Breast epithelium (tissue), 4 donors: ENCODE data around the gene MYADML2. TPM values are rescaled to one million over a fixed set of nuclear protein-coding genes. Genes with fewer than 3 reads are reported as not detected.

ENCODE experiments used
- DNase-seq, 2 donors: peaks; one replicate each; pipeline ENCODE4 v3.0.0-alpha.2; 2019; ENCODE audit warnings: low spot score in 2 of 2
- H3K27ac ChIP-seq, 2 donors: fragments of 200-600 bp; sonication (generic) in 1 of 2; one replicate each; pipeline ENCODE4 v1.5.1; 2016 to 2019; ENCODE audit warnings: mild to moderate bottlenecking in 1 of 2
- H3K27me3 ChIP-seq, 2 donors: fragments of 200-600 bp; sonication (generic) in 1 of 2; one replicate each; pipeline versions ENCODE4 v1.5.1 to v1.6.0; 2017 to 2019; ENCODE audit warnings: control low read depth in 1 of 2, mild to moderate bottlenecking in 1 of 2
- H3K36me3 ChIP-seq: fragments of 200-600 bp; one replicate; pipeline ENCODE4 v1.5.1; 2019
- H3K4me1 ChIP-seq, 2 donors: fragments of 200-600 bp; sonication (generic); one replicate each; pipeline ENCODE4 v1.5.1; 2016 to 2019; ENCODE audit warnings: control low read depth in 1 of 2
- H3K4me3 ChIP-seq, 3 donors: fragments of 200-600 bp; sonication (generic); 1 replicate in 2 of 3; 2 replicates in 1 of 3; pipeline ENCODE4 v1.5.1; 2016 to 2019; ENCODE audit warnings: mild to moderate bottlenecking in 3 of 3, moderate library complexity in 2 of 3
- H3K9me3 ChIP-seq, 2 donors: fragments of 200-600 bp; sonication (generic) in 1 of 2; one replicate each; pipeline ENCODE4 v1.5.1; 2016 to 2019; ENCODE audit warnings: control low read depth in 1 of 2
- POLR2A ChIP-seq: fragments of 450-650 bp; IDR thresholded peaks from one replicate; pipeline ENCODE4 v1.6.1; 2016; ENCODE audit warnings: antibody characterized with exemption, mild to moderate bottlenecking, moderate library complexity
- POLR2AphosphoS5 ChIP-seq, 3 donors: sonication (generic); formaldehyde crosslinking; IDR thresholded peaks; one replicate each; pipeline ENCODE4 v1.6.1; 2017; ENCODE audit warnings: antibody characterized with exemption in 3 of 3
- intact Hi-C: fragments of 100-400 bp; cut with DNase I; formaldehyde crosslinking; loops from one replicate; pipeline ENCODE4 v1.15.1; 2023; ENCODE audit warnings: low total_unique reads
- total RNA-seq, 3 donors: library from RNA; depleted of rRNA; stranded (reverse); fragments of >200 nt; gene quantifications; one replicate each; pipeline ENCODE4 v1.1.0, GENCODE V29; 2016
- TF ChIP-seq, protein P1 (sequence below), 3 donors: fragments of 450-650 bp; IDR thresholded peaks; one replicate each; pipeline ENCODE4 v1.5.1; 2016 to 2017; ENCODE audit warnings: antibody characterized with exemption in 3 of 3, mild to moderate bottlenecking in 3 of 3, moderate library complexity in 3 of 3

MYADML2 gene
- total RNA-seq, 3 donors from 2014 or later, result not detected

DNA sequence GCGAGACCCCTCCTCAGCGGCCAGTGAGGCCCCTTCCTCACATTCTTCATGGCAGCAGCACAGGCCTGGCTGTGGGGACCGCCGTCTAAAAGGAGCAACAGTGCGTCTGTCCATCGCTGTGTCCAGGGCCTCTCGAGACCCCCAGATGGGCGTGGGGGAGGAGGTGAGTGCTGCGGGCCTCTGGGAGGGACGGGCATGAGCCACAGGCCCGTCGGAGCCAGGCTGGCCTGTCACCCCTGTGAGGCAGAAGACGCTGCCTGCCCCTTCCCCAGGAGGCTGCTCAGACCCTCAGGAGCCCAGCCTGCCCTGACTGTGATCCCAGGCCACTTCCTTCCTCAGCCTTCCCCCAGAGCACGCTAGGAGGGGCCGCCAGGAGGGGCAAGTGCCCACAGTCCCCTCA, 7.8 kb downstream of the MYADML2 start:
- H3K4me3 ChIP-seq, result no peak overlapping the region
- DNase-seq, result no peak
- H3K36me3 ChIP-seq, result no peaks in the 10 kb centered on the region
- peak overlapping the region; percentile 50 to 75 for H3K27ac ChIP-seq
- intact Hi-C loops, result no loop called here
- no peaks in the 10 kb centered on the region for H3K27me3 ChIP-seq
- TF ChIP-seq POLR2AphosphoS5 (IDR thresholded peaks at IDR 0.05) (no peak), POLR2A (no peak)
- TF ChIP-seq, protein P1, sequence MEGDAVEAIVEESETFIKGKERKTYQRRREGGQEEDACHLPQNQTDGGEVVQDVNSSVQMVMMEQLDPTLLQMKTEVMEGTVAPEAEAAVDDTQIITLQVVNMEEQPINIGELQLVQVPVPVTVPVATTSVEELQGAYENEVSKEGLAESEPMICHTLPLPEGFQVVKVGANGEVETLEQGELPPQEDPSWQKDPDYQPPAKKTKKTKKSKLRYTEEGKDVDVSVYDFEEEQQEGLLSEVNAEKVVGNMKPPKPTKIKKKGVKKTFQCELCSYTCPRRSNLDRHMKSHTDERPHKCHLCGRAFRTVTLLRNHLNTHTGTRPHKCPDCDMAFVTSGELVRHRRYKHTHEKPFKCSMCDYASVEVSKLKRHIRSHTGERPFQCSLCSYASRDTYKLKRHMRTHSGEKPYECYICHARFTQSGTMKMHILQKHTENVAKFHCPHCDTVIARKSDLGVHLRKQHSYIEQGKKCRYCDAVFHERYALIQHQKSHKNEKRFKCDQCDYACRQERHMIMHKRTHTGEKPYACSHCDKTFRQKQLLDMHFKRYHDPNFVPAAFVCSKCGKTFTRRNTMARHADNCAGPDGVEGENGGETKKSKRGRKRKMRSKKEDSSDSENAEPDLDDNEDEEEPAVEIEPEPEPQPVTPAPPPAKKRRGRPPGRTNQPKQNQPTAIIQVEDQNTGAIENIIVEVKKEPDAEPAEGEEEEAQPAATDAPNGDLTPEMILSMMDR (IDR thresholded peaks at IDR 0.05), result no peak
- H3K9me3 ChIP-seq, result no peaks in the 10 kb centered on the region
- H3K4me1 ChIP-seq, result peaks cover 0 to 5% of the 10 kb centered on the region in 2 donors

DNA sequence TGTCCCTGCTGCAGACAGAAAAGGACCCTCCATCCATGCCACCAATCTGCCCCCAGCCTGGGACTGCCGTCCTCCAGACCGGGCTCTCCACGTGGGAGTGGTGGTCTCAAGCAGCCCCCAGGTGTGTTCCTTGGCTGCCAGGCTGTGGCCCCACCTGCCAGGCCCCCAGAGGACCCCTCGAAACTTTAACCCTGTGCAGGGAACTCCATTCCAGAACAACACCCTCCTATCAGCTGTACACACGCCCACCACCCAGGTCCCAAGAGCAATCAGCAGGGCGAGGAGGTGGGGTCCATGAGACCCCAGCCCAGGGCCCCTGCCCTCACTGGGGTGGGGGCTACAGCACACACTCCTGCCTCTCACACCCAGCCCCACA, 11.3 kb downstream of the MYADML2 start:
- Histone ChIP-seq H3K36me3 (no peaks in the 10 kb centered on the region), H3K27ac (no peak overlapping the region), H3K9me3 (no peaks in the 10 kb centered on the region), H3K4me3 (no peak overlapping the region), H3K4me1 (peaks cover 0 to 5% of the 10 kb centered on the region in 2 donors), H3K27me3 (no peaks in the 10 kb centered on the region)
- intact Hi-C loops, result no loop called here
- no peak for DNase-seq
- TF ChIP-seq POLR2A, result no peak
- TF ChIP-seq, protein P1 (IDR thresholded peaks at IDR 0.05), result no peak
- no peak for TF ChIP-seq POLR2AphosphoS5 (IDR thresholded peaks at IDR 0.05)

DNA sequence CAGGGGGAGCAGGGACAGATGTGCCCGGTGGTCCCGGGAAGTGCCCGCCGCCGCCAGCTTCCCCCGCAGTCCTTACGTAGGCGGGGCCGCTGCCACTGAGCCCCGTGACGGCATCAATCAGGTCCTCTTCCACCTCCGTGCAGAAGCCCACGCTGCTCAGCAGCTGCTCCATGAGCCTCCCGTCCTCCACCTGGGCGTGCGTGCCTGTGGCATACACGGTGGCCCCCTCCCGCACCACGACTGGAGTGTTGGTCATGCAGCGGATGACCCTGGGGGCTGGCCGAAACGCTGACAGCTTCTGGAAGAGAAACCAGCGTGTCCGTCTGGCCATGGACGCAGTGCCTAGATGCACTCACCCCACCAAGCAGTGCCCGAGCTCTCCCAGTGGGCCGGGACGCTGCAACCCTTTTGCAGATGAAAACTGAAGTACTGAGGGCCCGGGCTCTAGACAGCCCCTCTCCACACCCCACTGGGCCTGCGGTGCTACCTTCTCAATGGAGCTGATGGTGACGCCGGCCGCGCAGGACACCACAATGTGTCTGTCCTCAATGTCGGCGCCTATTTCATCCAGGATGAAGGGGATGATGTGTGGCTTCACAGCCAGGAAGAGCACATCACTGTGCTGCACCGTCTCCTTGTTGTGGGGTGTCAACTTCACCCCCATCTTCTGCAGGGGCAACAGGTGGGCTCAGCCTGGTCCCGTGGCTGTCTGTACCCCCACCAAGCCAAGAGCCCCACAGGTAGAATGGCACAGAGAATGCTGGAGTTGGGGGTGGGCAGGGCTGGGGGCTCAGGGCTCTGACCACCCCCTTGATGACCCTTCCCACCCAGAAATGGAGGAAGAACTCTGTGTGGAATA, 12.0 kb downstream of the MYADML2 start:
- peaks cover 0 to 5% of the 10 kb centered on the region in 2 donors for H3K4me1 ChIP-seq
- H3K4me3 ChIP-seq, result no peak overlapping the region
- intact Hi-C loops, result no loop called here
- H3K9me3 ChIP-seq, result no peaks in the 10 kb centered on the region
- no peak overlapping the region for H3K27ac ChIP-seq
- DNase-seq, result no peak
- no peaks in the 10 kb centered on the region for H3K36me3 ChIP-seq
- TF ChIP-seq POLR2A (no peak), POLR2AphosphoS5 (IDR thresholded peaks at IDR 0.05) (no peak)
- TF ChIP-seq, protein P1 (IDR thresholded peaks at IDR 0.05), result no peak
- H3K27me3 ChIP-seq, result no peaks in the 10 kb centered on the region

DNA sequence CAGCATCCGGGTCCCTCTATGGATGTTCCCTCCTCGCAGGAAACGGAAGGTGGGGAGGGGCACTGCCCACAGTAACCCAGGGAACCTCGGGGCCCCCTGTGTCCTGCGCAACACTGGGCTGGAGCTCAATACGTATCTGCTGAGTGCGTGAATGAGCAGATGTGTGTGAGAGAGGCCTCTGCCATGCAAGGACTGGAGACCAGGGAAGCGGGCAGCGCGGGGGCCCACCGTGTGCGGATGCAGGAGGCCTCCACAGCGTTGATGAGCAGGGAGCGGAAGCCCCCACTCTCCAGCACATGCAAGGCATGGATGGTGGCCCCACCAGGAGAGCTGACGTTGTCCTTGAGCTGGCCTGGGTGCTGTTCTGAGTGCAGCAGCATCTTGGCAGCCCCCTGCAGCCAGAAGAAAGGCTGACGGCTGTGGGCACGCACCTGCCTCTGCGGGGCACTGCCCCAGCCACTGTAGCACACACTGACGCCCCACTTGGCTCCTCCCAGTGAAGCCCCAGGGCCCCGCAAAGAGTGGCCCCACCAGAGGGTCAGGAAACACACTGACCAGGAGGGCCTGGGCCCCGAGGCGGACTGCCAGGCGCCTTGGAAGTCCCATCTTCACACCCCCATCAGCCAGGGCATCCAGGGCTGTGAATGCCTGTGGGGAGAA, 12.8 kb downstream of the MYADML2 start:
- H3K27me3 ChIP-seq, result no peaks in the 10 kb centered on the region
- DNase-seq, result no peak
- H3K36me3 ChIP-seq, result no peaks in the 10 kb centered on the region
- H3K4me3 ChIP-seq, result no peak overlapping the region
- H3K9me3 ChIP-seq, result no peaks in the 10 kb centered on the region
- no peak overlapping the region for H3K27ac ChIP-seq
- TF ChIP-seq, protein P1 (IDR thresholded peaks at IDR 0.05), result no peak
- H3K4me1 ChIP-seq, result no peaks in the 10 kb centered on the region
- intact Hi-C loops, result no loop called here

DNA sequence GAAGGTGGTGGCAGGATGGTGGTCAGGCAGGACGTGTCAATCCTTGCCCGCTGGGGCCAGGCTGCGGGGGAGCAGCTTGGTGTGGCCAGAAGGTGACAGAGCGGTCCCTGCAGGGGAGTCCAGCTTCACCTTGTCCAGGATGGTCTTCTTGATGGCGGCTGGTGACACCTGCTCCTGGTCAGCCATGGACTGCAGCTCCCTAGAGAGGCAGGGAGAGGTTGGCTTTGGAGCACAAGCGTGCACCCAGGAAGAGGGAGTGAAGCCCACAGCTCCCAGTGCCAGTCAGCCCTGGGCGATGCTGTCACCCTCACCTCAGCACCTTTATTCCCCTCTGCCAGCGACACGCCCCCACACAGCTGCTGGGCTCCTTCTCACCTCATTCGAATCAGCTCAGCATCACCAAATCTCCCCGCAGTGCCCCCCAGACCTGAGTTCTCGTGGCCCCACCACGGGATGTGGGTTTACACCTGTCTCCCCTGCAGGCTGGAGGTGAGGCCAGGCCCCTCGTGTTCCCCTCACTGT, 13.8 kb downstream of the MYADML2 start:
- Histone ChIP-seq H3K4me3 (no peak overlapping the region), H3K27ac (no peak overlapping the region), H3K4me1 (peaks cover 0 to under 1% of the 10 kb centered on the region in 2 donors), H3K27me3 (no peaks in the 10 kb centered on the region), H3K9me3 (no peaks in the 10 kb centered on the region), H3K36me3 (no peaks in the 10 kb centered on the region)
- intact Hi-C loops, result no loop called here
- TF ChIP-seq, protein P1 (IDR thresholded peaks at IDR 0.05), result no peak
- no peak for TF ChIP-seq POLR2A
- TF ChIP-seq POLR2AphosphoS5 (IDR thresholded peaks at IDR 0.05), result no peak
- DNase-seq, result no peak
